Measurements from ENCODE around the gene SEMA3C. TPM values are rescaled to one million over a fixed set of nuclear protein-coding genes. Genes with fewer than 3 reads are reported as not detected.

SEMA3C gene
- polyA plus RNA-seq, 1 experiment = 64.1 TPM

DNA sequence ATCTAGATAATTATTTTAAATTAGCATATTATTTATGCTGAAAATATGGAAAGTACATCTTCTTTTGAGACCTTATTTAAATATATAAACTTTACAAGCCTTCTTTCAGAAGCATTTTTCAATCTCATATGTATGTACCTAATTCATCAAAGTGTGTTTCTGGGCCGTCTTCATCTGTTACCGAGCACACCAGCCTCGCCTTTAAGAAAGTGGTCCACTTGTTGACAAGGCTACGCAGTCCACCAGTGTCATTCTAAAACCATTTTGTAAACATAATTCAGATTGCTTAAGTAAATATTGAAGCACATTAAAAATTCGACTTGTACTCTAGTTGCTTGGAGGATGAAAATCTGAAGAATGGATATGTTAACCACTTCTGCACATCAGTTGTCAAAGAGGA lies 116.3 kb downstream of the SEMA3C start:
- no peak for TF ChIP-seq CTCF (IDR thresholded peaks at IDR 0.05; ENCODE audit: insufficient read depth, low read depth, low read length)
- no peak for DNase-seq (ENCODE audit: low read depth)
- Histone ChIP-seq H3K27me3 (ENCODE audit: control insufficient read depth, insufficient read depth, low read length) (no peaks in the 10 kb centered on the region), H3K36me3 (ENCODE audit: control insufficient read depth, insufficient read depth, low read length) (no peaks in the 10 kb centered on the region; the same call in 1 of the 2 replicates), H3K4me3 (ENCODE audit: low read depth, low read length) (no peak overlapping the region)
- CTCF ChIA-PET = no interaction called here
- POLR2A ChIA-PET = no interaction called here

DNA sequence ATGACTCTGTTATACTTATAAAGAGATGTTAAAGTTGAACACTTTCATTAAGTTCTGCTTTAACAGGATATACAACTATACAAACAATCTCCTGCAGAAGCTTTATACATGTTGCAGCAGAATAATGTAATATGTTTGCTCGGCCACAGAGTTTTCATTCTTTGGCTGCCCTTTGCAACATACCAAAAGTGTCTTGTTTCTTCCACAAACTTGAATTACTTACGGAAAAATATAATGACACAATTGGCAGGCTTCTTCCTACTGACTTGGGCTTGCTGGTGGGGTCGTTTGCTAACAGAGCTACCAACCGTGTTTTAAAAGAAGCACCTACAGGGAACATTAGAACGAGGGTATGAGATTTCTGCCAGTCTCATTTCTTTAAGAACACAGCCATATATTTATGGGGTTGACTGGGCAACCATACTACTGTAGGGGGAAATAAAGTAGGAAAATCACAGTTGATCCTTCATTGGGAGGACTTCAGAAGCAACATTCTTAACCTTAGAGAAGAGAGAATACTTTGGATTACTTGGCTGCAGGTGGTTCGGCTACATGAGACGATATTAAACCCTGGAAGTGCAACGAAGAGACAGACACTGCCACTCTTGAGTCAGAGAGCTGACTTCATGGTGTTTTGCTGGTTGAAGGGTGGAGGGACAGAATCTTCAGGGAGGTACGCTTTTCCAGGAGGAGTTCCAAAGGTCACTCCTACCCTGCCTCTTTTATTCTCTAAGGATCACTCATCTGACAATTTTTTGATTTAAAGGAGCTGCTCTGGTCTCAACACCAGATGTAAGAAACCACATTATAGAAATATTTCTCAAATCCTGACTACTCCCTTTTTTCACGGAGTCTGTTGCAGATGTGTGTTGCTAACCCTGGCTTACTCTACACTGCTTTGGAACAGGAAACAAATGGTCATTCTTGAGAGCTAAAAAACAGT lies 123.9 kb downstream of the SEMA3C start:
- DNase-seq (ENCODE audit: low read depth) = no peak
- ChIA-PET CTCF (interaction anchor here (0.7 to 1.0 kb wide), 2 partner anchors 29 to 675 kb away, joined by 3 read pairs; no protein-coding TSS in a partner anchor), POLR2A (no interaction called here)
- Histone ChIP-seq H3K36me3 (ENCODE audit: control insufficient read depth, insufficient read depth, low read length) (no peaks in the 10 kb centered on the region), H3K4me3 (ENCODE audit: low read depth, low read length) (no peak overlapping the region), H3K27me3 (ENCODE audit: control insufficient read depth, insufficient read depth, low read length) (no peaks in the 10 kb centered on the region)
- no peak for TF ChIP-seq CTCF (IDR thresholded peaks at IDR 0.05; ENCODE audit: insufficient read depth, low read depth, low read length)

GRCh38 chr7:80791509-80791929 lies 127.3 kb downstream of the SEMA3C start:
- no peak for TF ChIP-seq CTCF (IDR thresholded peaks at IDR 0.05; ENCODE audit: insufficient read depth, low read depth, low read length)
- CTCF ChIA-PET = no interaction called here
- DNase-seq (ENCODE audit: low read depth) = no peak
- no peaks in the 10 kb centered on the region for H3K27me3 ChIP-seq (ENCODE audit: control insufficient read depth, insufficient read depth, low read length)
- peaks cover 1% of the 10 kb centered on the region for H3K36me3 ChIP-seq (ENCODE audit: control insufficient read depth, insufficient read depth, low read length)
- H3K4me3 ChIP-seq (ENCODE audit: low read depth, low read length) = no peak overlapping the region
- POLR2A ChIA-PET = no interaction called here

DNA sequence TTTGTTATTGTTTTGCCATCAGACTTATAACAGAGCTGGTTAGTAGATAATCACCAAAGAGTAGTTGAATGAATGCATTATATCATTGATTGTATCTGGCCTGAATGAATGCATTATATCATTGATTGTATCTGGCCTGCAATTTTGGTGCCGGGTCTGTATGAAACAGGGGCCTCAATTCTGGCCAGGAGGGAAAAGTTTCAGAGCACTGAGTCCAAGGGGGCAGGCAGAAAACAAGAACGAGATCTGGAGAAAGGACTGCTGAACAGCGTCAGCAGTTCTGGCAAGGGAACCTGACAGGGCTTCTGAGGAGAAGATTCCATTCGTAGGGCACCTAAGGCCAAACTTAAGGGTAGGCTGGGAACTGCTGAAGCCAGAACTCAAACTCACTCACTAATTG lies 128.0 kb downstream of the SEMA3C start:
- no peak overlapping the region for H3K4me3 ChIP-seq (ENCODE audit: low read depth, low read length)
- H3K27me3 ChIP-seq (ENCODE audit: control insufficient read depth, insufficient read depth, low read length) = no peaks in the 10 kb centered on the region
- DNase-seq (ENCODE audit: low read depth) = no peak
- POLR2A ChIA-PET = no interaction called here
- CTCF ChIA-PET = no interaction called here
- peaks cover 1% of the 10 kb centered on the region for H3K36me3 ChIP-seq (ENCODE audit: control insufficient read depth, insufficient read depth, low read length)
- no peak for TF ChIP-seq CTCF (IDR thresholded peaks at IDR 0.05; ENCODE audit: insufficient read depth, low read depth, low read length)

DNA sequence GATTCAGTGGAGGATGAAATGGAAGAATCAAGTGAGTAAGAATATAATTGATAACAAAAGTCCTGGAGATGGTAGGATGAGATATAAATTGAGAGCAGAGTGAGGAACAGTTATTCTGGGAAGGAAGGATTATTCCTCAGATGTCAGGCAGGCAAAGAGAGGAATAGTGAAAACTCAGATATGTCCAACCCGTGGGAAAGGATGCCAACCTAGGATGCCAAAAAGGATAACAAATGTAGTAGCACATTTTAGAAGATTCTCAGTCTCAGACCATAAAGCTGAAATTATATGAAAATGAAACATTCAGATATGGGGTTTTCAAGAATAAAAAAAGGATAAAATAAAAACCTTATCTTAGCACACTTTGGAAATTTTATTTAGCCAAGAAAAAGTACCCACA lies 131.1 kb downstream of the SEMA3C start:
- no peak for TF ChIP-seq CTCF (IDR thresholded peaks at IDR 0.05; ENCODE audit: insufficient read depth, low read depth, low read length)
- ChIA-PET POLR2A (no interaction called here), CTCF (no interaction called here)
- DNase-seq (ENCODE audit: low read depth) = no peak
- H3K27me3 ChIP-seq (ENCODE audit: control insufficient read depth, insufficient read depth, low read length) = no peaks in the 10 kb centered on the region
- H3K4me3 ChIP-seq (ENCODE audit: low read depth, low read length) = no peak overlapping the region
- H3K36me3 ChIP-seq (ENCODE audit: control insufficient read depth, insufficient read depth, low read length) = peaks cover 1% of the 10 kb centered on the region

Data from BJ (cell line).